GM06990 (cell line): ENCODE measurements around the gene RTN4RL2.

ENCODE experiments used
- DNase-seq: peaks from one replicate; pipeline ENCODE4 v3.0.0-alpha.2; 2011; ENCODE audit not compliant: insufficient read length; ENCODE audit errors: extremely low read depth
- H3K27me3 ChIP-seq: replicated peaks from 2 replicates; pipeline ENCODE4 v1.6.0; 2011; ENCODE audit warnings: low read length; ENCODE audit not compliant: control insufficient read depth, insufficient read depth
- H3K36me3 ChIP-seq: 2 replicates; pipeline ENCODE4 v1.5.1; 2011; ENCODE audit warnings: low read length; ENCODE audit not compliant: control insufficient read depth, insufficient read depth
- H3K4me3 ChIP-seq: replicated peaks from 2 replicates; pipeline ENCODE4 v1.5.1; 2011; ENCODE audit warnings: low read depth, mild to moderate bottlenecking, control low read depth, low read length
- TF ChIP-seq, protein P1 (sequence below): IDR thresholded peaks from 2 replicates; pipeline ENCODE4 v1.5.1; 2011; ENCODE audit warnings: low read length, control low read depth, mild to moderate bottlenecking, inconsistent platforms; ENCODE audit not compliant: insufficient read depth, poor library complexity, severe bottlenecking

RTN4RL2 gene

GRCh38 chr11:57460022-57460757, at the start of gene RTN4RL2:
TSS of gene RTN4RL2 (plus strand) at chr11:57460528. CDS start at chr11:57460866, 338 bp downstream.
- Histone ChIP-seq H3K36me3 (no peaks in the 10 kb centered on the region), H3K4me3 (peak within 1 kb of the TSS; percentile 53), H3K27me3 (peaks cover 5% of the 10 kb centered on the region)
- TF ChIP-seq, protein P1, sequence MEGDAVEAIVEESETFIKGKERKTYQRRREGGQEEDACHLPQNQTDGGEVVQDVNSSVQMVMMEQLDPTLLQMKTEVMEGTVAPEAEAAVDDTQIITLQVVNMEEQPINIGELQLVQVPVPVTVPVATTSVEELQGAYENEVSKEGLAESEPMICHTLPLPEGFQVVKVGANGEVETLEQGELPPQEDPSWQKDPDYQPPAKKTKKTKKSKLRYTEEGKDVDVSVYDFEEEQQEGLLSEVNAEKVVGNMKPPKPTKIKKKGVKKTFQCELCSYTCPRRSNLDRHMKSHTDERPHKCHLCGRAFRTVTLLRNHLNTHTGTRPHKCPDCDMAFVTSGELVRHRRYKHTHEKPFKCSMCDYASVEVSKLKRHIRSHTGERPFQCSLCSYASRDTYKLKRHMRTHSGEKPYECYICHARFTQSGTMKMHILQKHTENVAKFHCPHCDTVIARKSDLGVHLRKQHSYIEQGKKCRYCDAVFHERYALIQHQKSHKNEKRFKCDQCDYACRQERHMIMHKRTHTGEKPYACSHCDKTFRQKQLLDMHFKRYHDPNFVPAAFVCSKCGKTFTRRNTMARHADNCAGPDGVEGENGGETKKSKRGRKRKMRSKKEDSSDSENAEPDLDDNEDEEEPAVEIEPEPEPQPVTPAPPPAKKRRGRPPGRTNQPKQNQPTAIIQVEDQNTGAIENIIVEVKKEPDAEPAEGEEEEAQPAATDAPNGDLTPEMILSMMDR = peak; percentile 52
- peak; percentile 57 for DNase-seq

- peaks cover 46% of the 10 kb centered on the region for H3K36me3 ChIP-seq
- no peak overlapping the region for H3K4me3 ChIP-seq
- DNase-seq = no peak
- TF ChIP-seq, protein P1 = no peak
- no peaks in the 10 kb centered on the region for H3K27me3 ChIP-seq
Observed at GRCh38 chr11:57413681-57414080, 46.6 kb upstream of the RTN4RL2 start.

- TF ChIP-seq, protein P1 = no peak
- Histone ChIP-seq H3K27me3 (no peaks in the 10 kb centered on the region), H3K36me3 (peaks cover 45% of the 10 kb centered on the region), H3K4me3 (no peak overlapping the region)
- DNase-seq = no peak
Observed at GRCh38 chr11:57414612-57415212, 45.6 kb upstream of the RTN4RL2 start.

- TF ChIP-seq, protein P1 = no peak
- Histone ChIP-seq H3K27me3 (no peaks in the 10 kb centered on the region), H3K36me3 (peaks cover 53% of the 10 kb centered on the region), H3K4me3 (no peak overlapping the region)
- DNase-seq = no peak
Observed at GRCh38 chr11:57416436-57416835, 43.9 kb upstream of the RTN4RL2 start.

DNA sequence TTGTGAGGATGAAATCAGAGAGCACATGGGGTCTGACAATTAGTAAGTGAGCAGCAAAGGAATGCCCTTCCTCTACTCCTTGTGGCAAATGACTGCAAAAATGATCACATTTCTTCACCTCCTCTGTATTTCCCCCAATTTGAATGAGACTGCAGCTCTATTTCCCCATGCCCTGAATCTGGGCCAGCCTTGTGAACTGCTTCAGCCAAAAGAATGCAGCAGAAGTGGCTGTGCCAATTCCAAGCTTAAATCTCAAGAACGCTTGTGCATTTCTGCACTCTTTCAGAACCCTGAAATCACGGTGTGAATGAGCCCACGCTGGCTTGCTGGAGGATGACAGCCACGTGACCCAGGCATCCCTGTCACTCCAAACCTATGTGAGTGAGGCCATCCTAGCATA, 43.3 kb upstream of the RTN4RL2 start:
- Histone ChIP-seq H3K36me3 (peaks cover 54% of the 10 kb centered on the region), H3K27me3 (no peaks in the 10 kb centered on the region), H3K4me3 (no peak overlapping the region)
- TF ChIP-seq, protein P1 = no peak
- DNase-seq = no peak
